Stomach (tissue), 4 donors: ENCODE results near the gene MAP3K12.

ENCODE experiments used
- POLR2A ChIP-seq, 4 donors: fragments of 450-650 bp; IDR thresholded peaks; one replicate each; pipeline ENCODE4 v1.6.1; 2016; ENCODE audit warnings: antibody characterized with exemption in 4 of 4, control low read depth in 2 of 4, mild to moderate bottlenecking in 1 of 4, moderate library complexity in 1 of 4
- TF ChIP-seq, protein P1 (sequence below), 7 experiments: fragments of 450-650 bp in 4 of 7; fragments of 200-600 bp in 3 of 7; sonication (generic) in 3 of 7; IDR thresholded peaks; one replicate each; pipeline ENCODE4 v1.5.1; 2016 to 2019; ENCODE audit warnings: antibody characterized with exemption in 7 of 7, control low read depth in 2 of 7, mild to moderate bottlenecking in 1 of 7

- TF ChIP-seq, protein P1, sequence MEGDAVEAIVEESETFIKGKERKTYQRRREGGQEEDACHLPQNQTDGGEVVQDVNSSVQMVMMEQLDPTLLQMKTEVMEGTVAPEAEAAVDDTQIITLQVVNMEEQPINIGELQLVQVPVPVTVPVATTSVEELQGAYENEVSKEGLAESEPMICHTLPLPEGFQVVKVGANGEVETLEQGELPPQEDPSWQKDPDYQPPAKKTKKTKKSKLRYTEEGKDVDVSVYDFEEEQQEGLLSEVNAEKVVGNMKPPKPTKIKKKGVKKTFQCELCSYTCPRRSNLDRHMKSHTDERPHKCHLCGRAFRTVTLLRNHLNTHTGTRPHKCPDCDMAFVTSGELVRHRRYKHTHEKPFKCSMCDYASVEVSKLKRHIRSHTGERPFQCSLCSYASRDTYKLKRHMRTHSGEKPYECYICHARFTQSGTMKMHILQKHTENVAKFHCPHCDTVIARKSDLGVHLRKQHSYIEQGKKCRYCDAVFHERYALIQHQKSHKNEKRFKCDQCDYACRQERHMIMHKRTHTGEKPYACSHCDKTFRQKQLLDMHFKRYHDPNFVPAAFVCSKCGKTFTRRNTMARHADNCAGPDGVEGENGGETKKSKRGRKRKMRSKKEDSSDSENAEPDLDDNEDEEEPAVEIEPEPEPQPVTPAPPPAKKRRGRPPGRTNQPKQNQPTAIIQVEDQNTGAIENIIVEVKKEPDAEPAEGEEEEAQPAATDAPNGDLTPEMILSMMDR (IDR thresholded peaks at IDR 0.05) = no peak
- TF ChIP-seq POLR2A (IDR thresholded peaks at IDR 0.05) = no peak
These were observed 2.6 kb downstream of the MAP3K12 start for GRCh38 chr12:53496752-53497032.
